GM19438 (cell line): ENCODE data around the gene ONECUT3.
"Not testable (repeated sequence)": the region's sequence is repeated elsewhere in the genome, so short reads cannot be mapped to it uniquely, and the experiment has no call there.

Source experiments
- ATAC-seq: cut with Tn5 transposase; IDR thresholded peaks from one replicate; pipeline ENCODE4 v1.9.1; 2021; ENCODE audit warnings: low read depth; ENCODE audit not compliant: unreplicated experiment

ONECUT3 gene

GRCh38 chr19:1790054-1790792 is 36.9 kb downstream of the ONECUT3 start:
- ATAC-seq: no peak

- no peak for ATAC-seq
Measured at GRCh38 chr19:1791879-1792278, 38.6 kb downstream of the ONECUT3 start.

GRCh38 chr19:1794424-1795172 is 41.3 kb downstream of the ONECUT3 start:
- ATAC-seq: no peak

- no peak for ATAC-seq
Measured at GRCh38 chr19:1796395-1797142, 43.3 kb downstream of the ONECUT3 start.

- not testable (repeated sequence) for ATAC-seq
Measured at GRCh38 chr19:1797313-1797712, 44.0 kb downstream of the ONECUT3 start.

GRCh38 chr19:1799695-1800342 is 46.5 kb downstream of the ONECUT3 start:
- no peak for ATAC-seq

- ATAC-seq: no peak
Measured at GRCh38 chr19:1804858-1805257, 51.6 kb downstream of the ONECUT3 start.

- ATAC-seq: no peak
Measured at GRCh38 chr19:1805401-1806183, 52.3 kb downstream of the ONECUT3 start.

GRCh38 chr19:1806184-1807029 is 53.1 kb downstream of the ONECUT3 start:
- ATAC-seq: no peak

GRCh38 chr19:1807030-1807694 is 53.9 kb downstream of the ONECUT3 start:
- ATAC-seq: no peak

GRCh38 chr19:1807695-1808394 is 54.5 kb downstream of the ONECUT3 start:
- ATAC-seq: no peak

GRCh38 chr19:1808395-1808731 is 55.1 kb downstream of the ONECUT3 start:
- no peak for ATAC-seq

- ATAC-seq: no peak
Measured at GRCh38 chr19:1809678-1810077, 56.4 kb downstream of the ONECUT3 start.

GRCh38 chr19:1810439-1811160 is 57.3 kb downstream of the ONECUT3 start:
- no peak for ATAC-seq

- ATAC-seq: no peak
Measured at GRCh38 chr19:1811472-1811894, 58.2 kb downstream of the ONECUT3 start.

GRCh38 chr19:1811942-1812425 is 58.7 kb downstream of the ONECUT3 start, which contains the start of gene ATP8B3:
Gene ATP8B3, minus strand, starts transcription at chr19:1812276. Its CDS starts 540 bp downstream, at chr19:1811736.
- no peak for ATAC-seq
